HG02763 (cell line): ENCODE measurements around the gene DOK5.

Experiments
- ATAC-seq: cut with Tn5 transposase; IDR thresholded peaks from one replicate; pipeline ENCODE4 v1.9.1; 2021; ENCODE audit warnings: mild to moderate bottlenecking, moderate library complexity; ENCODE audit not compliant: unreplicated experiment

Gene DOK5

GRCh38 chr20:54510541-54511129 is 35.2 kb downstream of the DOK5 start:
- ATAC-seq, result no peak

GRCh38 chr20:54512694-54513093 is 37.3 kb downstream of the DOK5 start:
- ATAC-seq, result no peak

GRCh38 chr20:54514028-54514607 is 38.7 kb downstream of the DOK5 start:
- ATAC-seq, result no peak

GRCh38 chr20:54515793-54516628 is 40.6 kb downstream of the DOK5 start:
- no peak for ATAC-seq

- ATAC-seq, result no peak
These were observed 42.0 kb downstream of the DOK5 start for GRCh38 chr20:54517241-54517975.

- ATAC-seq, result no peak
These were observed 49.5 kb downstream of the DOK5 start for GRCh38 chr20:54524849-54525248.

- ATAC-seq, result no peak
These were observed 50.7 kb downstream of the DOK5 start for GRCh38 chr20:54525916-54526590.

- ATAC-seq, result no peak
These were observed 51.4 kb downstream of the DOK5 start for GRCh38 chr20:54526801-54527200.

- ATAC-seq, result no peak
These were observed 57.2 kb downstream of the DOK5 start for GRCh38 chr20:54532573-54532972.

GRCh38 chr20:54534101-54534500 is 58.7 kb downstream of the DOK5 start:
- ATAC-seq, result no peak

- no peak for ATAC-seq
These were observed 59.6 kb downstream of the DOK5 start for GRCh38 chr20:54535033-54535432.

GRCh38 chr20:54535746-54536145 is 60.4 kb downstream of the DOK5 start:
- no peak for ATAC-seq

- no peak for ATAC-seq
These were observed 64.2 kb downstream of the DOK5 start for GRCh38 chr20:54539521-54540046.

- no peak for ATAC-seq
These were observed 68.0 kb downstream of the DOK5 start for GRCh38 chr20:54543369-54543768.

- no peak for ATAC-seq
These were observed 70.4 kb downstream of the DOK5 start for GRCh38 chr20:54545676-54546358.

- ATAC-seq, result no peak
These were observed 73.5 kb downstream of the DOK5 start for GRCh38 chr20:54548849-54549248.

GRCh38 chr20:54549658-54550326 is 74.4 kb downstream of the DOK5 start:
- ATAC-seq, result no peak

GRCh38 chr20:54550776-54551396 is 75.5 kb downstream of the DOK5 start:
- ATAC-seq, result no peak

- ATAC-seq, result no peak
These were observed 78.6 kb downstream of the DOK5 start for GRCh38 chr20:54554006-54554405.
